Astrocyte of the spinal cord (primary cell): ENCODE results near the gene MATN4.
A peak's percentile ranks its signal among the peaks of the same experiment; 100 is the strongest.

Experiments
- DNase-seq: peaks from one replicate; pipeline ENCODE4 v3.0.0; 2011; ENCODE audit warnings: low read depth, low spot score
- H3K4me3 ChIP-seq: 2 replicates; pipeline ENCODE4 v1.5.1; 2011; ENCODE audit warnings: low read depth, mild to moderate bottlenecking, low read length, moderate library complexity
- CTCF ChIP-seq: IDR thresholded peaks from 2 replicates; pipeline ENCODE4 v1.5.1; 2012; ENCODE audit warnings: low read depth, mild to moderate bottlenecking, low read length, inconsistent platforms
- in situ Hi-C: cut with HindIII; loops from 2 replicates; pipeline ENCODE4 v1.10.0; 2017; ENCODE audit warnings: low sequenced_read_pairs

Gene MATN4

GRCh38 chr20:45291526-45291925, 16.6 kb downstream of the MATN4 start:
- in situ Hi-C loops, result no loop called here

DNA sequence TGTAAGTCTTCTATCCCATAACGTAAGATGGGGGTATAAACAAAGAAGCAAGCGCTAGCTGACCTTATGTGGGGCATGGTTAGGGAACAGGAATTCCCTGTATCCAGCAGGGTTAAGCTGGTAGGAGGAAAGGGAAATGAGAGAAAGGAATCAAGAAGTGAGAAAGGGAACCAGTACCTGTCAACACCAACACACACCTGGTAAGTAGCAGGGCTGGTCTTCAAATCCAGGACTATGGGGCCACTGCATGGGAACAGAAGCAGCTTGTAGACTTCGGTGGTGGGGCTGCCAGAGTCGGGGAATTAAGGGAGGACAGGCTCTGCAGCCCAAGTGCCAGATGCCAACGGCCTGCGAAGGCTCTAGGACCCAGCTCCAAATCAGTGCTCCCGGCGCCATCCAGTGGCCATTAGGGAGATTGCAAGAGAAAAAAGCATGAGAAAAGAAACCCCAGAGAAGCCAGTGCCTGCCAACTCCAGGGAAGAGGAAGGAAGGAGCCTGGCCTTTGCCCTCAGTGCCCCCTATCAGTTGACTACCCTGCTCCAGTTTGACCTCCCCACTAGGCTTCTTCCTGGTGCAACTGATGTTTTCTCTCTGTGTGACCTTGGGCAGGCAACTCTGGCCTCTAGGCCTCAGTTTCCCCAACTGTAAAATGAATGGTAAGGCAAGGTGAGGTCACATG, 17.3 kb downstream of the MATN4 start:
- peak; percentile 65 for DNase-seq
- H3K4me3 ChIP-seq, result no peak overlapping the region
- in situ Hi-C loops, result no loop called here
- peak; percentile 90 for TF ChIP-seq CTCF

More at GRCh38 chr20:45291526-45291925, 16.6 kb downstream of the MATN4 start:
- DNase-seq, result no peak
- no peak overlapping the region for H3K4me3 ChIP-seq
- no peak for TF ChIP-seq CTCF

DNA sequence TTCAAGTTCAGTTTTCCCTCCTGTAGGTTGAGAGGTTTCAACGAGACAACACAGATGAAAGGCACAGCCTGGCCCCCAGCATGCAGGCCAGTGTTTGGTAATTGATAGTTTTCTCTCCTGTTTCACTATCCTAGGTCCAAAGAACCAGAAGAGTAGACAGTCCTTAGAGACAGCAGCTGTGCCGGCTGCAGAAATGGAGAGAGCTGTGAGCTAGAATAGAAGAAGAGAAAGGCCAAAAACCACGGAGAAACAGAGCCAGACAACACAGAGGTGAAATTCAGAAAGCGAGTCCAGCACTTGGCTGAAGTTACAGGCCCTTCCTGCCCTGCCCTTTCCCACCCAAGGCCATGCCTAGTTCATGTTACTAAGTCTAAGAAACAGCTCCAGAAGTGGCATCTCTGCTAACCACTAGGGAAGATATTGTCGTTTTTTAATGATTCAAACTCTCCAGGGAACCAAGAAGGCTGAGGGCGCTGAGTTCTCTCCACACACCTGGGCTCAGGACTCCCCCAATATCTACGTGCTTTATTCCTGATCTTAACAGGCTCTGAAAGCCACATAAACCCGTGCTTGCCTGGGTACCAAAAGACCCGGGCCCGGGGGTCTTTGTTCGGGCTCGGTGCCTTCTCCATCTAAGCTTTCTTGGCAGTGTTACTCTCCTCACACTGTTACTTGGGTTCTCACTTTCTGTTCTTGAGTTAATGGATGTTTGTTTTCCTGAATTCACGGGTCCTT, 18.0 kb downstream of the MATN4 start:
- no peak for TF ChIP-seq CTCF
- no peak overlapping the region for H3K4me3 ChIP-seq
- in situ Hi-C loops, result no loop called here
- DNase-seq, result no peak

GRCh38 chr20:45288860-45289259, 19.2 kb downstream of the MATN4 start:
- TF ChIP-seq CTCF, result no peak
- no peak overlapping the region for H3K4me3 ChIP-seq
- DNase-seq, result no peak
- in situ Hi-C loops, result no loop called here

DNA sequence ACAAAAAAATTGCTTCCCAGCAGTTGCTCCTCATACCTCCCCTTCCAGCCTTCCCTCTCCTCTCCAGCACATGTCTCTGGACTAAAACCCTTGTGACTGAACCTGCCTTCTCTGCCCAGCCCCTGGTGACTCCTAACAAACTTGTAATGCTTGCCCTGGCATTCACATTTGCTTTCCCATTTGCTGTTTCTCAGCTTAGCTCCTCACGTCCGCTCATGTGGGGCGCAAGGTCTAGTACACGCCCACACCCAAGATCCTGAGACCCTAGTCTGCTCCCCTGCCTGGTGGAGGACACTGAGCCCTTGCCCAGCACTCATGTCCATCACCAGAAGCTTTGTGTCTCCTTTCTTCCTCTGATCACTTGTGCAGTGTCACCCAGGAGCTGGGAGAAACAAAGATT, 19.7 kb downstream of the MATN4 start:
- TF ChIP-seq CTCF, result no peak
- in situ Hi-C loops, result no loop called here
- DNase-seq, result no peak
- H3K4me3 ChIP-seq, result no peak overlapping the region

- no peak for TF ChIP-seq CTCF
- no peak overlapping the region for H3K4me3 ChIP-seq
- DNase-seq, result no peak
- in situ Hi-C loops, result no loop called here
Measured at GRCh38 chr20:45283551-45284057, 24.5 kb downstream of the MATN4 start.
